ENCODE results near the gene WASF2. TPM values are rescaled to one million over a fixed set of nuclear protein-coding genes. Genes with fewer than 3 reads are reported as not detected.

WASF2 gene
- total RNA-seq, 4 donors from 2014 or later, result 52.5 to 74.5 (median 57.5) TPM

GRCh38 chr1:27403931-27404330, 86.0 kb downstream of the WASF2 start:
- TF ChIP-seq, protein P1, sequence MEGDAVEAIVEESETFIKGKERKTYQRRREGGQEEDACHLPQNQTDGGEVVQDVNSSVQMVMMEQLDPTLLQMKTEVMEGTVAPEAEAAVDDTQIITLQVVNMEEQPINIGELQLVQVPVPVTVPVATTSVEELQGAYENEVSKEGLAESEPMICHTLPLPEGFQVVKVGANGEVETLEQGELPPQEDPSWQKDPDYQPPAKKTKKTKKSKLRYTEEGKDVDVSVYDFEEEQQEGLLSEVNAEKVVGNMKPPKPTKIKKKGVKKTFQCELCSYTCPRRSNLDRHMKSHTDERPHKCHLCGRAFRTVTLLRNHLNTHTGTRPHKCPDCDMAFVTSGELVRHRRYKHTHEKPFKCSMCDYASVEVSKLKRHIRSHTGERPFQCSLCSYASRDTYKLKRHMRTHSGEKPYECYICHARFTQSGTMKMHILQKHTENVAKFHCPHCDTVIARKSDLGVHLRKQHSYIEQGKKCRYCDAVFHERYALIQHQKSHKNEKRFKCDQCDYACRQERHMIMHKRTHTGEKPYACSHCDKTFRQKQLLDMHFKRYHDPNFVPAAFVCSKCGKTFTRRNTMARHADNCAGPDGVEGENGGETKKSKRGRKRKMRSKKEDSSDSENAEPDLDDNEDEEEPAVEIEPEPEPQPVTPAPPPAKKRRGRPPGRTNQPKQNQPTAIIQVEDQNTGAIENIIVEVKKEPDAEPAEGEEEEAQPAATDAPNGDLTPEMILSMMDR (IDR thresholded peaks at IDR 0.05), result no peak
- TF ChIP-seq POLR2A (IDR thresholded peaks at IDR 0.05), result no peak
- no peaks in the 10 kb centered on the region for H3K27me3 ChIP-seq
- H3K4me3 ChIP-seq, result no peak overlapping the region
- no peaks in the 10 kb centered on the region for H3K9me3 ChIP-seq
- H3K36me3 ChIP-seq, result peaks cover 0 to 30% (median 0%) of the 10 kb centered on the region in 3 donors
- peaks cover 3 to 35% (median 21%) of the 10 kb centered on the region in 4 donors for H3K4me1 ChIP-seq
- no peak for DNase-seq
- H3K27ac ChIP-seq, result peak overlapping the region; percentile 54 to 86 (median 67)

DNA sequence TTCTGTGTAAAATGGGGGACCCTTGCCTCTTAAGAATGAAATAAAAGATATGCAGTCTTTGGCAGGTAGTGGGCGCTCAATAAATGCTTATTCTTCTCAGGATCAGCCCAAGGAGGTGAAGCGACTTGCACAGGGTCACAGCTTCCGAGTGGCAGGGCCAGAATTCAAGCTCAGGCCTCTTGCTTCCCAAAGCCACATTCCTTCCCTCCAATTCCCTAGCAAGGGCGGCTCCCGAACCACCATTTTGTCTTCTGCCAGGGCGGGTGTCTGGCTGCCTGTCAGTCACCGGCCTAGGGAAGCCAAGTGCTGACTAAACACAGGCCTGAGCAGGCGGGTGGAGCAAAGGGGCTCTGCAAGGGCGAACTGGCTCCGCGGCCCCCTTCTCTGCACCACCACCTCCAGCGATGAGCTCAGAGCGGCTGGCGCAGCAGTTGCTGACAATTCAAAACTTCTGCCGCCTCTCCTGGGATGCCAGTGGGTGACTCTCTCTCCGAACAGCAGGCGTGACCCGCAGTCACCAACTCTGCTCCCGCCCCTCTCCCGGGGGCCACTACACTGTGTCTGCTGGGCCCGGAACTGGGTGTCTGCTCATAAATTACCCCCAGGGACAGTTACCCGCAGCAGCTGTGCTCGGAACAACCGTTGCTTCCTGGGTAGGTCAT, 86.8 kb downstream of the WASF2 start:
- H3K9me3 ChIP-seq, result no peaks in the 10 kb centered on the region
- peak overlapping the region; percentile 54 to 86 (median 67) for H3K27ac ChIP-seq
- DNase-seq, result peak; percentile 65 to 83 (median 81)
- H3K4me1 ChIP-seq, result peaks cover 3 to 40% (median 21%) of the 10 kb centered on the region in 4 donors
- H3K27me3 ChIP-seq, result no peaks in the 10 kb centered on the region
- H3K36me3 ChIP-seq, result peaks cover 0 to 23% (median 0%) of the 10 kb centered on the region in 3 donors
- peak overlapping the region in 1 of 4 donors; percentile 26 for H3K4me3 ChIP-seq
- TF ChIP-seq, protein P1 (IDR thresholded peaks at IDR 0.05), result peak in 5 of 6 experiments; percentile 23 to 60 (median 31)
- TF ChIP-seq POLR2A (IDR thresholded peaks at IDR 0.05), result no peak

DNA sequence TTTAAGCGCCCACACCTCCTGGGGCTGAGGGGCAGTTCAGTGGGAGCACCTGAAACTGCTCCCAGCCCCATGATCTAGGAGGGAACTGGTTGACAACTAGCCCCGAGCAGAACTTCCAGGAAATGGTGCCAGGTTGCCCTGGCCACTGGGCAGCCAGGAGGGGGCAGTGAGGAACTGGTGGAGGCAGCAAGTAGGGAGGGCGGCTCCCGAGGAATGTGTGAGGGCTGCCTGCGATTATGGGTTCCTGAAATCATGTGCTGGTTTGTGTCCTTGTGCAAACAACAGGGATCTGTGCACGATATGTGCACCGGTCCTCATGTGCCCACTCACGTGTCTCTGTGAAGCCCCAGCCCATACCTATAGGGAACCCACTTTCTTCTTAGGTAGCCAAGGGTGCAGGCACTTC, 87.6 kb downstream of the WASF2 start:
- Histone ChIP-seq H3K36me3 (peaks cover 0 to 14% (median 0%) of the 10 kb centered on the region in 3 donors), H3K27me3 (no peaks in the 10 kb centered on the region), H3K4me1 (peaks cover 3 to 40% (median 19%) of the 10 kb centered on the region in 4 donors), H3K9me3 (no peaks in the 10 kb centered on the region), H3K4me3 (no peak overlapping the region), H3K27ac (peak overlapping the region; percentile 54 to 86 (median 67))
- peak; percentile 63 to 83 (median 65) for DNase-seq
- TF ChIP-seq, protein P1 (IDR thresholded peaks at IDR 0.05), result peak; percentile 29 to 62 (median 54)
- no peak for TF ChIP-seq POLR2A (IDR thresholded peaks at IDR 0.05)

GRCh38 chr1:27400963-27401341, 89.0 kb downstream of the WASF2 start:
- TF ChIP-seq POLR2A (IDR thresholded peaks at IDR 0.05), result no peak
- TF ChIP-seq, protein P1 (IDR thresholded peaks at IDR 0.05), result no peak

GRCh38 chr1:27400082-27400962, 89.6 kb downstream of the WASF2 start:
- peaks cover 3 to 34% (median 16%) of the 10 kb centered on the region in 4 donors for H3K4me1 ChIP-seq
- no peak overlapping the region for H3K4me3 ChIP-seq
- H3K27me3 ChIP-seq, result no peaks in the 10 kb centered on the region
- no peaks in the 10 kb centered on the region for H3K36me3 ChIP-seq
- no peak for DNase-seq
- H3K27ac ChIP-seq, result no peak overlapping the region
- no peaks in the 10 kb centered on the region for H3K9me3 ChIP-seq
- TF ChIP-seq POLR2A (IDR thresholded peaks at IDR 0.05), result no peak
- TF ChIP-seq, protein P1 (IDR thresholded peaks at IDR 0.05), result no peak

More at GRCh38 chr1:27400963-27401341, 89.0 kb downstream of the WASF2 start:
- peaks cover 3 to 37% (median 16%) of the 10 kb centered on the region in 4 donors for H3K4me1 ChIP-seq
- no peaks in the 10 kb centered on the region for H3K27me3 ChIP-seq
- H3K9me3 ChIP-seq, result no peaks in the 10 kb centered on the region
- peaks cover 0 to under 1% (median 0%) of the 10 kb centered on the region in 3 donors for H3K36me3 ChIP-seq
- no peak overlapping the region for H3K4me3 ChIP-seq
- DNase-seq, result no peak
- H3K27ac ChIP-seq, result no peak overlapping the region

Data from Peyer's patch (tissue), 4 donors.